ENCODE data around the gene CELF4.

Gene CELF4

DNA sequence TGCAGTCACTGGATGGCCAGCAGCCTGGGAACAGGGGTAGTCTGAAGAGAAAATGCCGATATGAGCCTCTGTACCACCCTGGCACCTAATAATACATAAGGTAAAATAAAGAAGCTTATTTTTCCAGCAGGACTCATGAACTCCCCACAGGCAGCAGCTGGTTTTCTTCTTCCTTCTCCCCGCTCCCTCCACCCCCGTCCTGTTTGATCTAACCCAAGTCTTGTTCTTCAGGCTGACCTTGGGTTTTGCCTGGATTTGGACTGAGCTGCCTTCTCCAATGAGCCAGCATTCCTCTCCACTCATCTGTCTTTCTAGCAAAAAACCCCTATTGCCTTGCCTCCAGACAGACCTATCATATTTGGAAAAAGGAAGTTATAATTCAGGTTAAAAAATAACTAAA lies 111.8 kb downstream of the CELF4 start:
- no peak overlapping the region for H3K27ac Mint-ChIP-seq
- no peaks in the 10 kb centered on the region for H3K36me3 Mint-ChIP-seq (ENCODE audit: low read depth)
- no peaks in the 10 kb centered on the region for H3K9me3 Mint-ChIP-seq
- H3K4me1 Mint-ChIP-seq (ENCODE audit: low read depth): no peaks in the 10 kb centered on the region
- no peaks in the 10 kb centered on the region for H3K27me3 Mint-ChIP-seq (ENCODE audit: low read depth)
- H3K4me3 Mint-ChIP-seq: no peak overlapping the region

DNA sequence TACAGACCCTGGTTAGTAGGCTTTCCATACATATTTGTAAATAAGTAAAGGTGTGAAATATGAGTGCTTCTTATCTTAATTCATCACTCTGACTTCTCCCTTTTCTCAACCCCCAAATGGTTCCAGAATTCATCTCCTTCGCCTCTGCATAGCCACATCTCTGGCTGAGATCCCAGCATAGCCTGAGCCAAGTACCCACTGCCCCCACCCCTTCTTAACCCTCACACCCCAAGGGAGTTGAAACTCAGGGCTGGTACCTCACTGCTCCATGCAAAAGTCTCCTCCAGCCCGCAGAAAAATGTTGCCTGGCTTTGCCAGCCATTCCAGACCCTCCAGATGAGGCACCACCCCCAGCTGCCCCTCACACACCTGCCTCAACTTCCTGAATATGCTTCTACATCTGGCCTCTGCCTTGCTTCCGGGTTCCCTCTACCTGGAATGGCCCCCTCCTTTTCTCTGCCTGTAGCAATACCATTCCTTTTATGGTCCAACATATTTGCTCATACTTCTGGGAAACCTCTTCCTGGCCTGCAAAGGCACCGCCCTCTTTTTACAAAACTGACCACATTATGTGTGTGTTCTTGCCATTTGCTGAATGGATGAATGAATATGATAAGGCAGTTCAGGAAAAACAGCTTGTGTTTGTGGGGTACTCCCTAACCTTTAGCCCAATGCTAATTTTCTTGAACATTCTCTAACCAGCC lies 112.8 kb downstream of the CELF4 start:
- Mint-ChIP-seq H3K27ac (no peak overlapping the region), H3K4me1 (ENCODE audit: low read depth) (no peaks in the 10 kb centered on the region), H3K36me3 (ENCODE audit: low read depth) (no peaks in the 10 kb centered on the region)

DNA sequence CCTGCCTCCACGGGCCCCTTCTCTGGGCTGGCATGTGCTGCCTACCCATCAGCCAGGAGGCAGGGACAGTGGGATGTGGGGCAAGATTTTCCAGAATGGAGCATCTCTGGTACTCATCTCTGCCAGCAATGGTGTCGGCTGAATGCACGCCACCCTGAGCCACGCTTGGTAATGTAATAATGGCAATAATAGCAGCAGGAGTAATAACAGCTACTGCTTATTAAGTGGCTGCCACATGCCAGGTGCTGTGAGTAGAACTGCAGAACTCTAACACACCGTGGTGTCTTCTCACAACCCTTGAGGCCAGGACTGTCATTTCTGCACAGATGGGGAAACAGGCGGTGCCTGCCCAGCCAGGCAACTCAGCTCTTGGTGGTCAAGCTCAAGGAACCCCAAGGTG lies 113.6 kb downstream of the CELF4 start:
- no peaks in the 10 kb centered on the region for H3K27me3 Mint-ChIP-seq (ENCODE audit: low read depth)
- H3K4me1 Mint-ChIP-seq (ENCODE audit: low read depth): no peaks in the 10 kb centered on the region
- H3K27ac Mint-ChIP-seq: no peak overlapping the region
- no peaks in the 10 kb centered on the region for H3K9me3 Mint-ChIP-seq
- H3K36me3 Mint-ChIP-seq (ENCODE audit: low read depth): no peaks in the 10 kb centered on the region
- H3K4me3 Mint-ChIP-seq: no peak overlapping the region

More for the DNA sequence above, 112.8 kb downstream of the CELF4 start:
- Mint-ChIP-seq H3K9me3 (no peaks in the 10 kb centered on the region), H3K27me3 (ENCODE audit: low read depth) (no peaks in the 10 kb centered on the region), H3K4me3 (no peak overlapping the region)

DNA sequence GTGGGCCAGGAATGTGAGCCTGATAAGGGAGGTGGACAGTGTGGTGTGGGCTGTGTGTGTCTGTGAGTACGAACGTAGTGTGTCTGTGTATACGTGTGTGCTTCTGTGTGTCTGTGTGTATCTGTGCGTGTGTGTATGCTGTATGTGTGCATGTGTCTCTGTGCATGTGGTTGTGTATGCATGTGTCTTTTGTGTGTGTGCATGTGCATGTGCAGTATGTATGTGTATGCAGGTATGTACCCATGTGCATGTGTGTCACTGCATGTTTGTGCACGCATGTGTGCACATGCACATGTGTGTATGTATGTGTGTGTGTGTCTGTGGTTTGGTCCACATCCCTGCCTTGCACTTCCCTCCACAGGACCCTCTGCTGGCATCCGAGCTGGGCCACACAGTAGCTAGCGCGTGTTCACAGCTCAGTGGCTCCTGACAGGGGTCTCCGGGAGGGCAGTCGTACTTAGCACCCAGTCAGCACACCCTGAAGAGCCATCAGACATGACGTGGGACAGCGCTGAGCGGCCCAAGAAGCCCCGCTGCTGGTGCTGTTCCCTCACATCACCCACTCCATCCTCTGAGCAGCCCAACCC lies 114.3 kb downstream of the CELF4 start:
- Mint-ChIP-seq H3K27ac (no peak overlapping the region), H3K4me3 (no peak overlapping the region), H3K9me3 (no peaks in the 10 kb centered on the region), H3K4me1 (ENCODE audit: low read depth) (no peaks in the 10 kb centered on the region), H3K36me3 (ENCODE audit: low read depth) (no peaks in the 10 kb centered on the region), H3K27me3 (ENCODE audit: low read depth) (no peaks in the 10 kb centered on the region)

- H3K9me3 Mint-ChIP-seq: no peaks in the 10 kb centered on the region
- H3K27me3 Mint-ChIP-seq (ENCODE audit: low read depth): no peaks in the 10 kb centered on the region
- H3K36me3 Mint-ChIP-seq (ENCODE audit: low read depth): no peaks in the 10 kb centered on the region
- H3K4me1 Mint-ChIP-seq (ENCODE audit: low read depth): no peaks in the 10 kb centered on the region
- no peak overlapping the region for H3K27ac Mint-ChIP-seq
- H3K4me3 Mint-ChIP-seq: no peak overlapping the region
Measured at GRCh38 chr18:37450434-37451132, 115.0 kb downstream of the CELF4 start.

GRCh38 chr18:37449618-37450017 lies 116.0 kb downstream of the CELF4 start:
- H3K27ac Mint-ChIP-seq: no peak overlapping the region
- no peaks in the 10 kb centered on the region for H3K9me3 Mint-ChIP-seq
- no peak overlapping the region for H3K4me3 Mint-ChIP-seq
- no peaks in the 10 kb centered on the region for H3K36me3 Mint-ChIP-seq (ENCODE audit: low read depth)
- H3K4me1 Mint-ChIP-seq (ENCODE audit: low read depth): peaks cover 5% of the 10 kb centered on the region
- no peaks in the 10 kb centered on the region for H3K27me3 Mint-ChIP-seq (ENCODE audit: low read depth)

- no peaks in the 10 kb centered on the region for H3K36me3 Mint-ChIP-seq (ENCODE audit: low read depth)
- H3K4me1 Mint-ChIP-seq (ENCODE audit: low read depth): peaks cover 8% of the 10 kb centered on the region
- no peak overlapping the region for H3K4me3 Mint-ChIP-seq
- H3K27ac Mint-ChIP-seq: no peak overlapping the region
- no peaks in the 10 kb centered on the region for H3K9me3 Mint-ChIP-seq
- no peaks in the 10 kb centered on the region for H3K27me3 Mint-ChIP-seq (ENCODE audit: low read depth)
Measured at GRCh38 chr18:37448946-37449345, 116.7 kb downstream of the CELF4 start.

DNA sequence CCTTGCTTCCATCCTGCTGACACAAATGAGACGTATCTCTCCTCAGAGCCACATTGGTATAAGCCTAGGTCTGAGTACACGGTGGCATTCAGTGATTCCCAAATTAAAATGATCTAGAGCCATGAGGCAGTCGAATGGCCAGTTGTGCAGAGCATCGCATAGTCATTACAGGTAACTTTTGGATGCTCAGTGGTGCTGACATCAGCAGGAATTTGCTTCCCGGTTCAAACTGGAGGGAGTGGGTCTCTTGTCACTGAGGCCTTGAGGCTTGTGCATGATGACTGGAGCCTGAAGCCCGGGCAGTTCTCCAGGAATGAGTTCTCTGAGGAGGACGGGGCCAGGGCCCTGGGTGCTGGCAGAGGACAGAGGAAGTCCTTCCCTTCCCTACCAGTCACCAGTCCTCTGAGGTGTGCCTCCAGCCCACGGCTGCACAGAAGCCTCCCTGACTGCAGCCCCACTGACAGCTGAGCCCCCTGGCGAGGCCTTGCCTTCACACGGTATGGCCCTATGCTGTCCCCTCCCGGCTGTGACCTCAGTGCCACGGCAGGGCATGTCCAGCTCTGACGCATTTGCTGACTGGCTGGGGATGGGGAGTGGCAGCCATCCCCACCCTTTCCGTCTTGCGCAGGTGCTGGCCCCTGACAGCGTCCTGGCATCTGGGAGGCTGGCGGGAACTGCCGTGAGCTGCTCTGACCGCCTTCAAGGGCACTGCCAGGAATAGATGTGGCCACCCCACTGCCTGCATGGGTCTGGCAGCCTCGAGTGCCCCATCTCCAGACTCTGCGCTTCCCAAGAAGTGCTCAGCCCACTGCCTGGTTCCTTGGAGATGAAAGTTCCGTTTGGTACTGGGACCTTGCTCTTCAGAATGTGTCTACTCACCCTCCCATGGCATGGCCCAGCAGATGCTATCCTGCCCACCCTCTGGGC lies 117.4 kb downstream of the CELF4 start:
- no peaks in the 10 kb centered on the region for H3K9me3 Mint-ChIP-seq
- H3K36me3 Mint-ChIP-seq (ENCODE audit: low read depth): no peaks in the 10 kb centered on the region
- H3K4me1 Mint-ChIP-seq (ENCODE audit: low read depth): peaks cover 8% of the 10 kb centered on the region
- no peak overlapping the region for H3K27ac Mint-ChIP-seq
- H3K4me3 Mint-ChIP-seq: no peak overlapping the region
- no peaks in the 10 kb centered on the region for H3K27me3 Mint-ChIP-seq (ENCODE audit: low read depth)

DNA sequence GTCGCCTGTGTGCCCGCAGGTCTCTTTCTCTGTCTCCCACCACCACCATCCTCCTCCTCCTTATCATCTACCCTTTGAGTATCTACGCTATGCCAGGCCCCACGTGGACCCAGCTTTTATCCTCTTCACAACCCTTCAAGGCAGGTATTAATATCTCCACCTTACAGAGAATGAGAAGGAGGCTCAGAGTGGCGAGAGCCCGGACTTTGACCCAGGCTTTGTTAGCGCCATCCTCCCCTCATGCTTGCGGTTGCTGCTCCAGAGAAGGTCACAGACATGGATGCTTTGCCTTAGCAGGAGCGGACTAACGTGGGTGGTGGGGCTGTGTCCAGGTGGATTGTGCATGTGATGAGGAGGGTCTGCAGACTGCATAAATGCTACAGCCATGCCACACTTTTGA lies 119.8 kb downstream of the CELF4 start:
- H3K4me1 Mint-ChIP-seq (ENCODE audit: low read depth): peaks cover 8% of the 10 kb centered on the region
- no peaks in the 10 kb centered on the region for H3K9me3 Mint-ChIP-seq
- no peak overlapping the region for H3K27ac Mint-ChIP-seq
- no peaks in the 10 kb centered on the region for H3K27me3 Mint-ChIP-seq (ENCODE audit: low read depth)
- H3K4me3 Mint-ChIP-seq: no peak overlapping the region
- no peaks in the 10 kb centered on the region for H3K36me3 Mint-ChIP-seq (ENCODE audit: low read depth)

GRCh38 chr18:37445368-37445767 lies 120.2 kb downstream of the CELF4 start:
- Mint-ChIP-seq H3K27ac (no peak overlapping the region), H3K9me3 (no peaks in the 10 kb centered on the region), H3K36me3 (ENCODE audit: low read depth) (no peaks in the 10 kb centered on the region), H3K4me3 (no peak overlapping the region), H3K4me1 (ENCODE audit: low read depth) (peaks cover 8% of the 10 kb centered on the region), H3K27me3 (ENCODE audit: low read depth) (no peaks in the 10 kb centered on the region)

DNA sequence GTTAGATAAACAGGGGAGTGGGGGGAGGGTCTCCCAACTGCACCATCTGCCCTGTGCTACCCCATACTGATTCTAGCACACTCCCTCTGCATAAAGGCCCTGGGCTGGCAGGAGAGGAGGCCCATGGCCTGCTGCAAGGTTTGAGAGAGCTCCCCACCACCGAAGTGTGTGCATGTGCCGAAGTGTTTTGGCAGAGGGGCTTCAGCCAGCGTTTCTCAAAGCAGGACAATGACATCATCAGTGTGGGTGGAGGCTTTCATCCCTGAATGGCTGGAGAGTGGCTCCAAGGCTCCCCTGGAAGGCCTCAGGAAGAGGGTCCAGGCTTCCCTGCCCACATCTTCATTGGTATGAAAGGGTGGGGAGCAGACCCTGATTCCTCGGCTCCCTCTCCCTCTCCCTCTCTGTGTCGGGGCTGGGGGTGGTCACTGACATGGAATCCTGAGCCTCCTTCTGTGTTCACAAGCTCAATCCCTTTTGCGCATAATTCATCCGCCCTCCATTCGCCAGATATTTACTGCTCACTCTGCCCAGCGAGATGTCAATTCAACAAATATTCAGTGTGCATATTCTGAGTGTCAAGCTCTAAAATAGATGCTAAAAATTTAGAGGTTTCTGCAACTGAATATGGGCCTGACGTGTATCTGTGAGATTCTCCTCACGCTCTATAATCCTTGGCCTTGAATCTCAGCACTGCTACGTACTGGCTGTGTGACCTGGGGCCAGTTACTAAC lies 122.1 kb downstream of the CELF4 start:
- H3K4me1 Mint-ChIP-seq (ENCODE audit: low read depth): peaks cover 8% of the 10 kb centered on the region
- no peak overlapping the region for H3K4me3 Mint-ChIP-seq
- no peak overlapping the region for H3K27ac Mint-ChIP-seq
- H3K27me3 Mint-ChIP-seq (ENCODE audit: low read depth): no peaks in the 10 kb centered on the region
- no peaks in the 10 kb centered on the region for H3K36me3 Mint-ChIP-seq (ENCODE audit: low read depth)
- H3K9me3 Mint-ChIP-seq: no peaks in the 10 kb centered on the region

DNA sequence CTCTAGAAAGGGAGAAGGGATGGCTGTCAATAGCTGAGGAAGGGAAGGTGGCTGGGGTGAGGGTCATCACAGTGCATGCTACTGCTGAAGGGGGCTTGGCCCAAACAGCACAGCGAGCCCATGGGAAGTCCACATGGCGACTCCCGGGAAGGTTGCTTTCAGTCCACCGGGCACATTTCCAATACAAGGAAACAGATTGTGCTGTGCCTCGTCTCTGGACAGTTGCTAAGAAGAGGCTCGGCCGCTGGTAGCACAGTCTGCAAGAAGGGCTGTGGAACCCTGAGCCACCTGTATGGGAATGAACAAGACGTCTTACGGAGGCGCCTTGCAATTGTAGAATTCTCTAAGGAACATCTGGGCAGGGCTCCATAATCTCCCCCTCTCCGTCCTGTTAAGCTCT lies 123.1 kb downstream of the CELF4 start:
- Mint-ChIP-seq H3K27ac (no peak overlapping the region), H3K4me1 (ENCODE audit: low read depth) (peaks cover 8% of the 10 kb centered on the region), H3K4me3 (no peak overlapping the region), H3K27me3 (ENCODE audit: low read depth) (no peaks in the 10 kb centered on the region), H3K9me3 (no peaks in the 10 kb centered on the region), H3K36me3 (ENCODE audit: low read depth) (no peaks in the 10 kb centered on the region)

DNA sequence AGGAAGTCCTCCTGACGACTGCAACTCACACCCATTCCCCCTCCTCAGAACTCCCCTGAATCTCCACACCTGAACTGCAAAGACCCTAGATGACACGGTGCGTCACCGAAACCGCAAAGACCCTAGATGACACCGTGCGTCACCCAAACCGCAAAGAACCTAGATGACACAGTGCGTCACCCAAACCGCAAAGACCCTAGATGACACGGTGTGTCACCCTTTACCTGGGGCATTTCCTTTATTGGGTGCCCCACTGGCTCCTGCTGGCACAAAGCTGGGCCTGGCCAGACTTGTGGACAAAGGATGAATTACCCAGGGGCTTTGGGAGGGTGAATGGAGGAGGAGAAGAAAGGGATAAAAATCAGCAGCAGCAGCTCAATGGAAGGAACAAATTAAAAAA lies 123.8 kb downstream of the CELF4 start:
- no peak overlapping the region for H3K27ac Mint-ChIP-seq
- no peak overlapping the region for H3K4me3 Mint-ChIP-seq
- peaks cover 8% of the 10 kb centered on the region for H3K4me1 Mint-ChIP-seq (ENCODE audit: low read depth)
- no peaks in the 10 kb centered on the region for H3K36me3 Mint-ChIP-seq (ENCODE audit: low read depth)
- H3K27me3 Mint-ChIP-seq (ENCODE audit: low read depth): no peaks in the 10 kb centered on the region
- H3K9me3 Mint-ChIP-seq: no peaks in the 10 kb centered on the region

- Mint-ChIP-seq H3K27ac (no peak overlapping the region), H3K36me3 (ENCODE audit: low read depth) (no peaks in the 10 kb centered on the region), H3K27me3 (ENCODE audit: low read depth) (no peaks in the 10 kb centered on the region), H3K4me3 (no peak overlapping the region), H3K9me3 (no peaks in the 10 kb centered on the region), H3K4me1 (ENCODE audit: low read depth) (peaks cover 7% of the 10 kb centered on the region)
Measured at GRCh38 chr18:37440206-37440605, 125.4 kb downstream of the CELF4 start.
